ENCODE measurements around the gene CHAF1A.

DNA sequence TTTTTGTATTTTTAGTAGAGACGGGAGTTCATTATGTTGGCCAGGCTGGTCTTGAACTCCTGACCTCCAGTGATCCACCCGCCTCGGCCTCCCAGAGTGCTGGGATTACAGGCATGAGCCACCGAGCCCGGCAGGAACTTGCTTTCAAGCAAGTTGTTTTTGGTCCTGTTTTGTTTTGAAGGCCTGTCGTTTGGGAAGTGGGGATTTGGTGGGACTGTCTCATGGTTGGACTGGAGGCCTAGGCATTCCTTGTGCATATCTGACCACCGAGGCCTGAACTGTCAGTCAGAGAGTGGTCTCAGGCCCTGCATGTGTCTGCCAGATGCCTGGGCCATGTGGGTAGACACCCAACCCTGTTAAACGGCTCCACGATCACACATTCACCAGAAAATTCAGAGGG is 28.9 kb downstream of the CHAF1A start:
- TF ChIP-seq, protein P1, sequence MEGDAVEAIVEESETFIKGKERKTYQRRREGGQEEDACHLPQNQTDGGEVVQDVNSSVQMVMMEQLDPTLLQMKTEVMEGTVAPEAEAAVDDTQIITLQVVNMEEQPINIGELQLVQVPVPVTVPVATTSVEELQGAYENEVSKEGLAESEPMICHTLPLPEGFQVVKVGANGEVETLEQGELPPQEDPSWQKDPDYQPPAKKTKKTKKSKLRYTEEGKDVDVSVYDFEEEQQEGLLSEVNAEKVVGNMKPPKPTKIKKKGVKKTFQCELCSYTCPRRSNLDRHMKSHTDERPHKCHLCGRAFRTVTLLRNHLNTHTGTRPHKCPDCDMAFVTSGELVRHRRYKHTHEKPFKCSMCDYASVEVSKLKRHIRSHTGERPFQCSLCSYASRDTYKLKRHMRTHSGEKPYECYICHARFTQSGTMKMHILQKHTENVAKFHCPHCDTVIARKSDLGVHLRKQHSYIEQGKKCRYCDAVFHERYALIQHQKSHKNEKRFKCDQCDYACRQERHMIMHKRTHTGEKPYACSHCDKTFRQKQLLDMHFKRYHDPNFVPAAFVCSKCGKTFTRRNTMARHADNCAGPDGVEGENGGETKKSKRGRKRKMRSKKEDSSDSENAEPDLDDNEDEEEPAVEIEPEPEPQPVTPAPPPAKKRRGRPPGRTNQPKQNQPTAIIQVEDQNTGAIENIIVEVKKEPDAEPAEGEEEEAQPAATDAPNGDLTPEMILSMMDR (IDR thresholded peaks at IDR 0.05) = no peak
- TF ChIP-seq POLR2A (IDR thresholded peaks at IDR 0.05) = no peak
